ENCODE measurements around the gene CDK17.

The CDK17 gene

GRCh38 chr12:96311191-96311590 is 89.0 kb downstream of the CDK17 start:
- no peak for DNase-seq

GRCh38 chr12:96310067-96310466 is 90.2 kb downstream of the CDK17 start:
- no peak for DNase-seq

GRCh38 chr12:96308881-96309280 is 91.4 kb downstream of the CDK17 start:
- no peak for DNase-seq

- DNase-seq: no peak
Observed at GRCh38 chr12:96305665-96306064, 94.6 kb downstream of the CDK17 start.

GRCh38 chr12:96303653-96304052 is 96.6 kb downstream of the CDK17 start:
- no peak for DNase-seq

DNA sequence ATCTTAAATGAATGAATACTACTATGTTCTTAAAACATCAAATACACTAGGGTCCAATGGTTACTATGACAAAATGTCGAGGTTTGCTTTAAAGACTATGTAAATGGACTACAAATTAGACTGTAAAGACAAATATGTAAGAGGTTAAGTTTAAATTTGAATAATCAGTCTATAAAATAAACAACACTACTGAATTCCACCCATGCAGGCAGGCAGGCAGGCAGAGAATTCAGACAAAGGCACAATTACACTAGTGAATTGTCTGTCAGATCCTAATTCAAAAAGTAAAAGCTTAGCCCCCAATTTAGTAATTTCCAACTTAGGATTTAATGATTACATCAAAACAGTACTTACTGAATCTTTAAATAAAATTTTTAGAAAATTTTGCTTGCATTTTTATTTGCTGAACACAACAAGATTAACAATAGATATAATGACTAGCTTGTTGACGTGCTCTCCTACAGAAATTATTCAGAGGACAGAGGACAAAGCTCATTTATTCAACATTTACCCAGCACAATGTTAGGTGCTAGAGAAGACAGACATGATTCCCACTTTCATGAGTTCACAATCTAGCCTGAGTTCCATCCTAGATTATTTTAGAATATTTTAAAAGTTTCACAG is 97.4 kb downstream of the CDK17 start:
- no peak for DNase-seq

GRCh38 chr12:96301732-96302131 is 98.5 kb downstream of the CDK17 start:
- no peak for DNase-seq

DNA sequence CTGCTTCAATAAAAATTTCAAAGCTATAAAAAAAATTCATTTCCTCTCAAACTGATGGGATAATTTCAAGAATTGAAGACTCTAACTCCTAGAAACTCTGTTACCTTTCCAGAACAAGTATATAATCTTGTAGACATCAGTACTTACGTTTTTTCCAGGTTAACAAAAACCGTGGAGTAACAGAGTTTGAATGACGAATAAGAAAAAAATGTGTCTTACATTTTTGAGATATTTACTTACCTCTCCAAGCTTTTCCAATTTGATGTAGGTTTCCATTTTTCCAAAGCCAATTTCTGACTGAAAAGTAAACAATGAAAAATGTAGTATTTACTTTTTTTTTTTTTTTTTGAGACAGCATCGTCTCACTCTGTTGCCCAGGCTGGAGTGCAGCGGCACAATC is 100.2 kb downstream of the CDK17 start:
- no peak for DNase-seq

- DNase-seq: no peak
Observed at GRCh38 chr12:96297504-96297903, 102.7 kb downstream of the CDK17 start.

GRCh38 chr12:96295532-96296160 is 104.6 kb downstream of the CDK17 start:
- DNase-seq: no peak

GRCh38 chr12:96294831-96295230 is 105.4 kb downstream of the CDK17 start:
- no peak for DNase-seq

DNA sequence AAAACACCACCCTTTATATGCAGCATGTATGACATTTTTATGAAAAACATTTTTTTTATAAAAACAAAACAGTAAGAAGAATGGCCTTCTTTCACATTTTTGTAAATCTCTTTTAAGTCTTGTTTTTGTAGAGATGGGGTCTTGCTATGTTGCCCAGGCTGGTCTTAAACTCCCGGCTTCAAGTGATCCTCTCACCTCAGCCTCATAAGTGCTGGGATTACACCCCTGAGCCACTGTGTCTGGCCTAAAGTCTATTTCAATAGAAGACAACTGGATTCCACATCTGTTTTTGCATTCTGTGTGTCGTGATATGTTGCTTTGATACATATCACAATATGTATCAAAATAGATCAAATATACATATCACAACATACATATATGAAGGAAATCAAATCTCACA is 107.1 kb downstream of the CDK17 start:
- DNase-seq: no peak

DNA sequence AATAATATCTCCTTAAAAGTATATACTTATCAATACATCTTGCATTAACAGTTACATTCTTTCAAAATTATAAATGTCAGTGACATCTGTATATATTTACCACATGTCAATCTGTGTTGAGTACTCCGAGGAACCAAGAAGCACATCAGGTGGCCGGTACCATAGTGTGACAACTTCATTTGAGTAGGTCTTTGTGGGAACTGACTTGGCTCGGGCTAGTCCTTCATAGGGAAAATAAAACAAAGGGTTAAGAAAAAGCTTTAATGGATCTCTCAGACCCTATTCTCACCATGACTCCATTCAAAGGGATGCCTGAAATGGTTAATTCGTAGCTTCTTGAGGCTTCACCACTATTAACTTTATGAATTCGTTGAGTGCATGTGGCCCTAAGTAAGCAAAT is 111.2 kb downstream of the CDK17 start:
- no peak for DNase-seq

- DNase-seq: no peak
Observed at GRCh38 chr12:96285158-96285557, 115.1 kb downstream of the CDK17 start.

DNA sequence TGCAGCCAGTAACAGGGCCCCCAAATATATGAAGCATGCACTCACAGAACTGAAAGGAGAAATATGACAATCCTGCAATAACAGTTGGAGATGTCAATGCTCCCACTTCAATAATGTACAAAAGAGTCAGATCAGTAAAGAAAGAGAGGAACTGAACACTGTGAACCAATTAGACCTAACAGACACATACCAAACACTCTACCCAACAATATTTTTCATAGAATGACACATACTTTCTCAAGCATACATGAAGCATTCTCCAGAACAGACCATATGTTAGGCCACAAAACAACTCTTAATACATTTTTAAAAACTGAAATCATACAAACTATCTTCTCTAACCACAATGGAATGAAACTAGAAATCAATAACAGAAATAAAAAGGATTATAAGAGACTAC is 125.9 kb downstream of the CDK17 start:
- DNase-seq: no peak

GRCh38 chr12:96271469-96272199 is 128.6 kb downstream of the CDK17 start:
- no peak for DNase-seq

- DNase-seq: no peak
Observed at GRCh38 chr12:96266238-96266637, 134.0 kb downstream of the CDK17 start.

- no peak for DNase-seq
Observed at GRCh38 chr12:96265836-96266235, 134.4 kb downstream of the CDK17 start.

DNA sequence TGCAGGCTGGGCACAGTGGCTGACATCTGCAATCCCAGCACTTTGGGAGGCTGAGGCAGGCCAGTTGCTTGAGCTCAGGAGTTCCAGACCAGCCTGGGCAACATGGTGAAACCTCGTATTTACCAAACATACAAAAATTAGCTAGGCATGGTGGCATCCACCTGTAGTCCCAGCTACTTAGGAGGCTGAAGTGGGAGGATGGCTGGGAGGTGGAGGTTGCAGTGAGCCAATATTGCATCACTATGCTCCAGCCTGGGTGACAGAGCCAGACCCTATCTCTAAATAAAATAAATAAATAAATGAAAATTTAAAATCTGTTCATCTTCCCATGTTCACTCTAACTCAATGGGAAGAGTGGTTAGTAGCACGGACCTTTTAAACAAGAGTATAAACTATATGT is 134.8 kb downstream of the CDK17 start:
- DNase-seq: no peak

GRCh38 chr12:96263449-96263902 is 136.8 kb downstream of the CDK17 start:
- DNase-seq: no peak

DNA sequence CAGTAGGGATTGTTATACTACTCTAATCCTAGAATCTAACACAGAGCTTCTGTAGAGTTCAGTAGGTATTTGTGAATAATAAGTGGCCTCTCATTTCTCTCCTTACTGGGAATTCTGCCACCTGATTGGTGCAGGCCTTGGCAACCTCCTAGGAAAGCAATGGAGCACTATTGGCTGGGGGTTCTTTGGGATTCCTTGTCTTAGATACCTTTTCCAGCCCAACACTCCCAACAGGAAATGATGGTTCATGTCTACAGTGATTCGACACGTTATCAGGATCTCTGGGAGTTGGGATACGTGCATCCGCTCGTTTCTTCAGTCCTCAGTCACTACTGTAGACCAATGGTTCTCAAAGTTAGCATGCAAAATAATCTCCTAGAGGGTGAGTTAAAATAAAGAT is 138.7 kb downstream of the CDK17 start:
- no peak for DNase-seq

- no peak for DNase-seq
Observed at GRCh38 chr12:96260644-96261043, 139.6 kb downstream of the CDK17 start.

GRCh38 chr12:96260231-96260630 is 140.0 kb downstream of the CDK17 start:
- no peak for DNase-seq
